22Rv1 (cell line): ENCODE data around the gene FBXO15.

ENCODE experiments used
- ZFX ChIP-seq: fragments of 450-650 bp; IDR thresholded peaks from 2 replicates; pipeline ENCODE4 v1.6.1; 2017; ENCODE audit warnings: antibody characterized with exemption, borderline replicate concordance
- TF ChIP-seq, protein P1 (sequence below): fragments of 450-650 bp; IDR thresholded peaks from 2 replicates; pipeline ENCODE4 v1.5.1; 2017; ENCODE audit warnings: mild to moderate bottlenecking

DNA sequence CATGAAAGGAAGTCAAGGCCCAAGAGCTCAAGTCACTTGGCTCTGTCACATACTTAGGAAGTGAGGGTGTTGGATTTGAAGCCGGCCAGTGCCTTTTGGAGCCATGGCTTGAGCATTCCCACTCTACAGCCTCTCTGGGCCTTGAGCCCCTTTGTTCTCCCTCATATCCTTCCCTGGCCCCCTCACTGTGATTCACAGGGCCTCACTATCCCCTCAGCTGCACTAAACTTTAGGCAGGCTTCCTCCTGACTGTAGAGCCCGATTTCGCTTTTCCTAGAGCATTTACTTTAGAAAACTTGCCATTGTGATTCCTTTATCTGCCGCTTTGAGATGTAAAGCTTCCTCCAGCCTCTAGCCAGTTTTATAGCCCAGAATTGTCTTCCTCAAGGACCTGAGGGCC is 107.6 kb downstream of the FBXO15 start:
- TF ChIP-seq, protein P1, sequence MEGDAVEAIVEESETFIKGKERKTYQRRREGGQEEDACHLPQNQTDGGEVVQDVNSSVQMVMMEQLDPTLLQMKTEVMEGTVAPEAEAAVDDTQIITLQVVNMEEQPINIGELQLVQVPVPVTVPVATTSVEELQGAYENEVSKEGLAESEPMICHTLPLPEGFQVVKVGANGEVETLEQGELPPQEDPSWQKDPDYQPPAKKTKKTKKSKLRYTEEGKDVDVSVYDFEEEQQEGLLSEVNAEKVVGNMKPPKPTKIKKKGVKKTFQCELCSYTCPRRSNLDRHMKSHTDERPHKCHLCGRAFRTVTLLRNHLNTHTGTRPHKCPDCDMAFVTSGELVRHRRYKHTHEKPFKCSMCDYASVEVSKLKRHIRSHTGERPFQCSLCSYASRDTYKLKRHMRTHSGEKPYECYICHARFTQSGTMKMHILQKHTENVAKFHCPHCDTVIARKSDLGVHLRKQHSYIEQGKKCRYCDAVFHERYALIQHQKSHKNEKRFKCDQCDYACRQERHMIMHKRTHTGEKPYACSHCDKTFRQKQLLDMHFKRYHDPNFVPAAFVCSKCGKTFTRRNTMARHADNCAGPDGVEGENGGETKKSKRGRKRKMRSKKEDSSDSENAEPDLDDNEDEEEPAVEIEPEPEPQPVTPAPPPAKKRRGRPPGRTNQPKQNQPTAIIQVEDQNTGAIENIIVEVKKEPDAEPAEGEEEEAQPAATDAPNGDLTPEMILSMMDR = no peak
- no peak for TF ChIP-seq ZFX
